GM12875 (cell line): Measurements from ENCODE around the gene MTM1.

Source experiments
- H3K4me3 ChIP-seq: one replicate; pipeline ENCODE4 v1.5.1; 2011; ENCODE audit warnings: low read depth, low read length, control low read depth
- CTCF ChIP-seq: IDR thresholded peaks from 2 replicates; pipeline ENCODE4 v1.5.1; 2011; ENCODE audit warnings: low read depth, mild to moderate bottlenecking, control low read depth, inconsistent platforms, low read length, moderate library complexity, borderline replicate concordance; ENCODE audit not compliant: insufficient read depth

The MTM1 gene

GRCh38 chrX:150719621-150720020 lies 151.2 kb downstream of the MTM1 start:
- no peak for TF ChIP-seq CTCF
- no peak overlapping the region for H3K4me3 ChIP-seq
